Aorta (tissue), 5 donors: ENCODE data around the gene IFI27. TPM values are rescaled to one million over a fixed set of nuclear protein-coding genes. Genes with fewer than 3 reads are reported as not detected.
A peak's percentile ranks its signal among the peaks of the same experiment; 100 is the strongest.

Experiments
- ATAC-seq: fragments of 200-7000 bp; cut with Tn5 transposase; one replicate; pipeline ENCODE4 v1.9.1; 2022; ENCODE audit warnings: moderate library complexity; ENCODE audit not compliant: low FRiP score
- DNase-seq, 2 donors: peaks; one replicate each; pipeline ENCODE4 v3.0.0-alpha.2; 2020
- H3K27ac ChIP-seq, 2 donors: one replicate each; pipeline ENCODE4 v1.5.1; 2013; ENCODE audit warnings: low read length in 2 of 2, mild to moderate bottlenecking in 2 of 2, moderate library complexity in 2 of 2, control low read depth in 1 of 2, inconsistent platforms in 1 of 2, low read depth in 1 of 2
- H3K27me3 ChIP-seq, 2 donors: one replicate each; pipeline ENCODE4 v1.6.1; 2013; ENCODE audit warnings: control low read depth in 1 of 2, low read length in 1 of 2, mild to moderate bottlenecking in 1 of 2, moderate library complexity in 1 of 2; ENCODE audit not compliant: insufficient read depth in 2 of 2, control insufficient read depth in 1 of 2
- H3K36me3 ChIP-seq, 2 donors: one replicate each; pipeline ENCODE4 v1.6.1; 2013; ENCODE audit warnings: control low read depth in 1 of 2, low read length in 1 of 2, mild to moderate bottlenecking in 1 of 2; ENCODE audit not compliant: insufficient read depth in 2 of 2, control insufficient read depth in 1 of 2
- H3K4me1 ChIP-seq, 2 donors: one replicate each; pipeline ENCODE4 v1.6.1; 2013; ENCODE audit warnings: low read length in 2 of 2, control low read depth in 1 of 2, mild to moderate bottlenecking in 1 of 2, moderate library complexity in 1 of 2; ENCODE audit not compliant: insufficient read depth in 2 of 2, control insufficient read depth in 1 of 2
- H3K4me3 ChIP-seq, 2 donors: one replicate each; pipeline ENCODE4 v1.5.1; 2013; ENCODE audit warnings: low read length in 2 of 2, control low read depth in 1 of 2, mild to moderate bottlenecking in 1 of 2
- H3K9me3 ChIP-seq: one replicate; pipeline ENCODE4 v1.6.1; 2013; ENCODE audit warnings: mild to moderate bottlenecking, low read length; ENCODE audit not compliant: control insufficient read depth
- WGBS, 2 donors: extraction: QIAGEN DNeasy Blood & Tissue Kit; methylation state at CpG; one replicate each; pipeline ENCODE4 v1.1.7; 2013; 5-methylcytosine and 5-hydroxymethylcytosine counted together
- intact Hi-C, 2 donors: fragments of 100-400 bp; cut with DNase I; formaldehyde crosslinking; loops; one replicate each; pipeline versions ENCODE4 v1.14.2 to v1.15.0; 2022
- polyA plus RNA-seq, 2 donors: library from polyadenylated mRNA; stranded (reverse); fragments of 200-250 nt; gene quantifications; one replicate each; pipeline ENCODE4 v1.2.3, GENCODE V29; 2013
- total RNA-seq, 2 donors: library from RNA; stranded (reverse); fragmentation: NEBNext Ultra II Directional; extraction: Animal tissue kit (Norgen Biotek cat#: 25700); gene quantifications; one replicate each; pipeline ENCODE4 v1.2.1, GENCODE V29; 2021
- donor health status: healthy with polysubstance abuse.
- donor health status: Bipolar disorder and iron deficiency.
- donor health status: DM: no; HTN: no; CAD: no.
- donor health status: DM: no; HTN: no; CAD: no.
- donor health status: DM: yes; HTN: yes; CAD: no.

Gene IFI27
- total and polyA plus RNA-seq, 4 donors, result 42.4 to 222 (median 106) TPM

DNA sequence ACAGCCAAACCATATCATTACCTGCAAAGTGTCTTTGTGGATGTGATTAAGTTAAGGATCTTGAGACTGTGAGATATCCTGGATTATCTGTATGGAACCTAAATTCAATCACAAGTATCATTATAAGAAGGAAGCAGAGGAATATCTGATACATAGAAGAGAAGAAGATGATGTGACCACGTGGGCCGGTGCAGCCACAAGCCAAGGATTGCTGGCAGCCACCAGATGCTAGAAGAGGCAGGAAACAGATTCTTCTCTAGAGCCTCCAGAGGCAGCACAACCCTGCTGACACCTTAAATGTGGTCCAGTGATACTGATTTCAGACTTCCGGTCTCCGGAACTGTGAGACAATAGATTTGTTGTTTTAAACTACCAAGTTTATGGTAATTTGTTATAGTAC is 24.9 kb downstream of the IFI27 start:
- no peak overlapping the region for H3K27ac ChIP-seq
- no peaks in the 10 kb centered on the region for H3K4me1 ChIP-seq
- no peak overlapping the region for H3K4me3 ChIP-seq
- WGBS, 2 donors, result 79 to 87% methylated on average over 4 of the region's 4 CpGs
- no peaks in the 10 kb centered on the region for H3K27me3 ChIP-seq
- ATAC-seq, result no peak
- no peak for DNase-seq
- H3K9me3 ChIP-seq, result peaks cover 4% of the 10 kb centered on the region
- H3K36me3 ChIP-seq, result no peaks in the 10 kb centered on the region
- intact Hi-C loops, result loop anchor here in 1 of 2 donors (5.0 kb wide), 2 partner anchors 42 to 198 kb away; no protein-coding TSS in a partner anchor

DNA sequence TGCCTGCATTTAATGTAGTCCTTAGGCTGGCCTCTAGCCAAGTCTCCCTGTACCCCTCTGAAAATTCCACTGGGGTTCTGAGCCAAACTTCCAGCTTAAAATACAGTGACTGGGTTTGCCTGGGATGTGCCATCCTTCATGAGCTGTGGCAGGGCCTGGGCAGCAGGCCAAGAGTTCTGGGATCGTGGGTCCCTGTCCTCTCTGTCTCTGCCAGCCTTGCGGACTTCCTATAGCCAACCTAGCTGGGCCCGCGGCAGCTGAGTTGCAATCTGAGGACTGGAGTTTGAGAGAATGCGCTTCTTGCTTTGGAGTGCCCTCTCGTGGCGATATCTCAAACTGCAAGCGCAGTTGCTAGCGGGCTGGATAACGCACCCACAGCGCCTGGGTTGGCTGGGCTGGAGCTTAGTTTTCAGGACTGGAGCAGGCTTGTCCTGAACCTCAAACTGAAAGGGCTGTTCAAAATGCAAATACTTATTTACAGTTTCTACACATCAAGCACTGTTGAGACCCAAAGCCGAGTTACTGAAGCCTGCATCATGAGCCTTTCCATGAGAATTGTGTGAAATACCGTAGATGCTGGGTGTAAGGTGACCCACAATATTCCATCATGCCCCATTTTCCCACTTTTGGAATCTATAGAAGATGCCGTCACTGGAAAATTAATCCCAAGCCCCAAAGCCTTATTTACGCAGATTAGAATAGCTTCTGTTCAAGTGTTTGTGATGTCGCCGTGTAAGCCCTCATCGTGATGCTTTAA is 26.2 kb downstream of the IFI27 start:
- no peaks in the 10 kb centered on the region for H3K27me3 ChIP-seq
- intact Hi-C loops, result loop anchor here (1.0 to 5.0 kb wide), 4 partner anchors 41 to 199 kb away; no protein-coding TSS in a partner anchor
- H3K27ac ChIP-seq, result no peak overlapping the region
- 30 to 31% methylated on average over 18 of the region's 18 CpGs for WGBS, 2 donors
- peak; percentile 92 to 96 for DNase-seq
- no peaks in the 10 kb centered on the region for H3K4me1 ChIP-seq
- H3K4me3 ChIP-seq, result no peak overlapping the region
- H3K36me3 ChIP-seq, result no peaks in the 10 kb centered on the region
- H3K9me3 ChIP-seq, result peaks cover 4% of the 10 kb centered on the region
- peak; percentile 92 for ATAC-seq

DNA sequence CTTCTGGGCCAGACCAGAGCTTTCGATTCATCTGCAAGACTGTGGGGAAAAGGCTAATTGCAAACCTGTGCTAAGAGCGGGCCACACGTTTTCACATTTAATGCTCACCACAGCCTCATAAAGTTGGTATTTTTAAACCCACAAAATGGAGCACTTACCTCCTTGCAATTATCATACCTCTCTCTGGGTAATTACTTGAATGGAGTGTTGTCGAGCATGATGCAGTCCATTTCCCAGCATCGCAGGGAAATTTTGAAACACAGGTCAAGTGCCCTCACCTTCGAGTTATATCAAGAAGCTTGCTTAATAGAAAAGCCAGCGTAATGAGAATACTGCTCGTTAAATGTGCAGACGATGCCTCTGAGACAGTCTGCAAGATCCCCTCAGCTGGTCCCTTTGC is 27.7 kb downstream of the IFI27 start:
- no peaks in the 10 kb centered on the region for H3K4me1 ChIP-seq
- H3K27ac ChIP-seq, result no peak overlapping the region
- H3K9me3 ChIP-seq, result peaks cover 4% of the 10 kb centered on the region
- 90 to 93% methylated on average over 9 of the region's 9 CpGs for WGBS, 2 donors
- intact Hi-C loops, result loop anchor here in 1 of 2 donors (5.0 kb wide), 2 partner anchors 39 to 201 kb away; no protein-coding TSS in a partner anchor
- no peak overlapping the region for H3K4me3 ChIP-seq
- H3K36me3 ChIP-seq, result no peaks in the 10 kb centered on the region
- DNase-seq, result no peak
- no peak for ATAC-seq
- no peaks in the 10 kb centered on the region for H3K27me3 ChIP-seq

DNA sequence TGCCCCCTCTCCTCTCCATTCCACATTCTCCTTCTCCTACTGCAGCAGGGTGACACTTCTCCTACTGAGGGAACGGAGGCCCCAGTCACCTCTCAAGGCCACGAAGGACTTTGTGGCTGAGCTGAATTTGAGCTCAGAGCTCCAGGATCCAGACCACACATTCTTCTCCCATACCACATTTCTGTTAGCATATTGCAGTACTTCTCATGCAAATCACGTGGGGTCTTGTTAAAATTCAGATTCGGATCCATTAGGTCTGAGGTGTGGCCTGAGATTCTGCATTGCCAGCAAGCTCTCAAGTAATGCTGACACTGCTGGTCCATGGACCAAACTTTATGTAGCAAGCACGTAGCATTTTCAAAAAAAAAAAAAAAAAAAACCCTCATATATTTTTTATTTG is 28.5 kb downstream of the IFI27 start:
- no peaks in the 10 kb centered on the region for H3K36me3 ChIP-seq
- H3K9me3 ChIP-seq, result peaks cover 4% of the 10 kb centered on the region
- H3K4me1 ChIP-seq, result no peaks in the 10 kb centered on the region
- intact Hi-C loops, result loop anchor here in 1 of 2 donors (5.0 kb wide), 2 partner anchors 38 to 202 kb away; no protein-coding TSS in a partner anchor
- H3K27me3 ChIP-seq, result no peaks in the 10 kb centered on the region
- no peak overlapping the region for H3K4me3 ChIP-seq
- no peak for ATAC-seq
- 68 to 81% methylated on average over 5 of the region's 5 CpGs for WGBS, 2 donors
- no peak overlapping the region for H3K27ac ChIP-seq
- no peak for DNase-seq

DNA sequence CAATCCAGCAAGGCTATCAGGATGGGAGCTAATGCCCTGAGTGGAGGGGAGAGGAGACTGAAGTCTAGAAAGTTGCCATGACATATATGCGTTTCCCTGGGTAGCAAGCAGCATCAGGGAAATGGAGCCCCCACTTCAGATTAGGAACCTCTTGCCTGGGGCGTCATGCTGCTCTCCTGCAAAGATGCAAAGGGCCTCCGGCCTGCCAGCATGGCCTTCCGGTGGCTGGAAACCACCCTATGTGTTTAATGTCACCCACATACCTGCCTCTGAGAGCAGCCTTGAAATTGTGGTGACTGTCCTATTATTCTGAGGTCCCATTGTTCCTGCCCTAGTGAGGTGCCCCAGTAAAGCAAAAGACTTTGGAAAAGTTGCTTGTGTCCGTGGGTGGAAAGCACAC is 28.9 kb downstream of the IFI27 start:
- Histone ChIP-seq H3K4me1 (no peaks in the 10 kb centered on the region), H3K36me3 (no peaks in the 10 kb centered on the region), H3K4me3 (no peak overlapping the region), H3K9me3 (peaks cover 4% of the 10 kb centered on the region), H3K27ac (no peak overlapping the region), H3K27me3 (no peaks in the 10 kb centered on the region)
- DNase-seq (no peak), ATAC-seq (no peak)
- WGBS, 2 donors, result 87 to 95% methylated on average over 5 of the region's 5 CpGs
- intact Hi-C loops, result loop anchor here in 1 of 2 donors (5.0 kb wide), 2 partner anchors 38 to 202 kb away; no protein-coding TSS in a partner anchor

DNA sequence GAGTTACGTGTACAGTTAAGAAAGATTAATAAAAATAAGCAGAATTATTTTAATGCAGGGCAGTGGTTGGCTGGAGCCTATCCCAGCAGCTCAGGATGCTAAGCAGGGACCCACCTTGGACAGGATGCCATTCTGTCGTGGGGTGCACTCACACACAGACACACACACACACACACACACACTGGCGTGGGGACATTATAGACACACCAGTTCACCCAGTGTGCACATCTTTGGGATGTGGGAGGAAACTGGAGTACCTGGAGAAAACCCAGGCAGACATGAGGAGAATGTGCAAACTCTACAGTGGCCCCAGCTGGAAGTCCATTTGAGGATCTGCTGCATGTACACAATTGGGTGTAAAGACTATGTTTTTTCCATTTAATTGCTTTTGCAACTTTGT is 31.7 kb downstream of the IFI27 start:
- Histone ChIP-seq H3K4me3 (no peak overlapping the region), H3K27me3 (no peaks in the 10 kb centered on the region), H3K36me3 (no peaks in the 10 kb centered on the region), H3K4me1 (no peaks in the 10 kb centered on the region), H3K27ac (no peak overlapping the region), H3K9me3 (no peaks in the 10 kb centered on the region)
- ATAC-seq (no peak), DNase-seq (no peak)
- intact Hi-C loops, result no loop called here
- WGBS, 2 donors, result 58 to 66% methylated on average over 3 of the region's 3 CpGs

DNA sequence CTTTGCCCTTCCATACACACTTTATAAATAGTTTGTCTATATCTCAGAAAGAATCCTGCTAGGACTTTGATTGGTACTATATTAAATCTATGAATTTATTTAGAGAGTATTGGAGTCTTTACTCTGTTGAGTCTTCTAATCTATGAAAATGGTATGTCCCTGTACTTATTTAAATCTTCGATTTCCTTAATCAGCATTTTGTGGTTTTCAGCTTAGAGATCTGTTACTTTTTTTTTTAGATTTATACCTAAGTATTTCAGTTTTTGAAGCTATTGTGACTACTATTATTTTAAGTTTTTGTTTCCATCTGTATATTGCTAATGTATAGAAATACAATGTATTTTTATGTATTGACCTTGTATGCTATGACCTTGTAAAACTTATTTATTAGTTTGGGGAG is 32.3 kb downstream of the IFI27 start:
- WGBS, 2 donors, result 88 to 96% methylated on average over 1 of the region's 1 CpG

DNA sequence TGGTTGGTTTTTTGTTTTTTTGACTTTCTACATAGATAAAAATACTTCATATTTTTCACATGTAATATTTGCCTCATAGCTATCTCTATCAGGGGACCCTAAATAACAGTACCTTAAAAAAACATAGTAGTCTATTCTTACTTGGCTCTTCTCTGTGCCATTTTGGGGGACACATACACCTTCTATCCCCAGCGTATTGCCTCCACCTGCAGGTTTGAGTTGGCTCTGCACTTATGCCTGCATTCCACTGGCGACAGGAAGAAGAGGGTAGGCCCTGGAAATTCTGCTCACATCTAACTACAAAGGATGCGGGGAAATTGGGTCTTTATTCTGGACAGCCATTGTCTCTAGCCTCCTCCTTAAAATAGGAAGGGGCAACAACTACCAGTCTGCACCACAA is 32.7 kb downstream of the IFI27 start:
- intact Hi-C loops, result no loop called here
- 78 to 79% methylated on average over 3 of the region's 3 CpGs for WGBS, 2 donors
- no peaks in the 10 kb centered on the region for H3K9me3 ChIP-seq
- no peak overlapping the region for H3K27ac ChIP-seq
- no peak overlapping the region for H3K4me3 ChIP-seq
- no peaks in the 10 kb centered on the region for H3K4me1 ChIP-seq
- no peaks in the 10 kb centered on the region for H3K36me3 ChIP-seq
- H3K27me3 ChIP-seq, result no peaks in the 10 kb centered on the region
- DNase-seq (no peak), ATAC-seq (no peak)

More for the DNA sequence above, 32.3 kb downstream of the IFI27 start:
- Histone ChIP-seq H3K27me3 (no peaks in the 10 kb centered on the region), H3K36me3 (no peaks in the 10 kb centered on the region), H3K4me1 (no peaks in the 10 kb centered on the region), H3K4me3 (no peak overlapping the region), H3K27ac (no peak overlapping the region), H3K9me3 (no peaks in the 10 kb centered on the region)
- intact Hi-C loops, result no loop called here
- ATAC-seq (no peak), DNase-seq (no peak)

DNA sequence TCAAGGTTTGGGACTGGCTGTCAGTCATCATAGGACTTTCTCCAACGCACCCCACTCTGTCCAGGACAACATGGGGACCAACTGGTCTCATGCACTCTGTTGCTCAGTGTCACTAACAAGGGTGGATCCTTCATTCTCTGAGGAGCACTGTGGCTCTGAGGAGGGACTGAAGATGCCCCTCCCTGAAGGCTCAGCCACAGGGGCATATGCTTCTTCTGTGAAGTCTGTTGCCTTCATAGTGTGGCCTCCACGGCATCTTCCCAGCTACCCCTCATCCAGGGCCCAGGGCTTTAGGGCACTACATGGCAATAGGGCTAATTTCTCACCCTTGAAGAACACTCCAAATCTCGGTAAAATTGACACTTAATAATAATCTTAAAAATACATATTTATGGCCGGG is 33.2 kb downstream of the IFI27 start:
- Histone ChIP-seq H3K9me3 (no peaks in the 10 kb centered on the region), H3K27ac (no peak overlapping the region), H3K4me3 (no peak overlapping the region), H3K27me3 (no peaks in the 10 kb centered on the region), H3K4me1 (no peaks in the 10 kb centered on the region), H3K36me3 (no peaks in the 10 kb centered on the region)
- ATAC-seq (no peak), DNase-seq (no peak)
- intact Hi-C loops, result no loop called here
- 90 to 92% methylated on average over 4 of the region's 4 CpGs for WGBS, 2 donors
